HepG2 (cell line): ENCODE measurements around the gene FAM180A. TPM values are rescaled to one million over a fixed set of nuclear protein-coding genes. Genes with fewer than 3 reads are reported as not detected.

Experiments used
- ATAC-seq: fragments of 200-7000 bp; cut with Tn5 transposase; 3 replicates; pipeline ENCODE4 v1.9.1; 2020; ENCODE audit warnings: mild to moderate bottlenecking, moderate library complexity
- BruUV-seq: library from RNA; stranded (reverse); fragments of 400-500 nt; replicated peaks from 2 replicates; lab custom pipeline; 2021; lab: Mats Ljungman, UMichigan
- CTCF ChIA-PET: fragments of 300-600 bp; formaldehyde crosslinking; extraction: SDS; loops from one replicate; lab custom pipeline; 2021; ENCODE audit warnings: low total read pairs, inconsistent platforms, low intra/inter-chr PET ratio; lab: Yijun Ruan, JAX
- POLR2A ChIA-PET: fragments of 350-600 bp; sonication (Branson Sonifier 250); formaldehyde crosslinking; loops from one replicate; lab custom pipeline; 2020; ENCODE audit warnings: antibody characterized with exemption, inconsistent platforms; lab: Yijun Ruan, JAX
- DNase-seq: peaks from one replicate; pipeline ENCODE4 v3.0.0-alpha.2; 2015; ENCODE audit warnings: low spot score
- FAIRE-seq: peaks from 3 replicates; lab custom pipeline; 2011; peaks lifted over from hg19 to GRCh38; lab: Jason Lieb, UNC
- H2AFZ ChIP-seq: one replicate; pipeline ENCODE4 v1.6.1; 2011; ENCODE audit warnings: low read length, inconsistent platforms
- H3K27ac ChIP-seq: fragments of 300-600 bp; 3 replicates; pipeline ENCODE4 v1.8.0; 2011; ENCODE audit warnings: mixed run types, mild to moderate bottlenecking, mixed read lengths, low read length, inconsistent platforms; ENCODE audit not compliant: insufficient read depth; ENCODE audit errors: extremely low read length
- H3K27me3 ChIP-seq, 2 experiments: fragments of 200-600 bp in 1 of 2; 2 replicates in 1 of 2; 3 replicates in 1 of 2; pipeline versions ENCODE4 v1.6.0 to v1.8.0; 2011; ENCODE audit warnings: low read length in 2 of 2, mild to moderate bottlenecking in 2 of 2, moderate library complexity in 2 of 2, inconsistent platforms in 1 of 2; ENCODE audit not compliant: insufficient read depth in 2 of 2, control insufficient read depth in 1 of 2
- H3K36me3 ChIP-seq, 2 experiments: fragments of 200-600 bp in 1 of 2; replicated peaks in 1 of 2; 2 replicates in 1 of 2; 3 replicates in 1 of 2; pipeline versions ENCODE4 v1.5.1 to v1.8.0; 2011; ENCODE audit warnings: low read length in 2 of 2, inconsistent platforms in 1 of 2; ENCODE audit not compliant: insufficient read depth in 2 of 2, control insufficient read depth in 1 of 2
- H3K4me1 ChIP-seq: 2 replicates; pipeline ENCODE4 v1.5.1; 2012; ENCODE audit warnings: low read length, inconsistent platforms; ENCODE audit not compliant: insufficient read depth
- H3K4me2 ChIP-seq: 2 replicates; pipeline ENCODE4 v1.6.0; 2011; ENCODE audit warnings: low read depth, low read length, inconsistent platforms
- H3K4me3 ChIP-seq, 3 experiments: fragments of 200-600 bp in 1 of 3; sonication (generic), shearing (Covaris generic) in 1 of 3; replicated peaks in 1 of 3; 2 replicates each; pipeline ENCODE4 v1.5.1; 2011 to 2016; ENCODE audit warnings: low read length in 3 of 3, inconsistent platforms in 2 of 3, low read depth in 2 of 3, mild to moderate bottlenecking in 2 of 3, control low read depth in 1 of 3, mixed read lengths in 1 of 3; ENCODE audit not compliant: insufficient read depth in 1 of 3
- H3K79me2 ChIP-seq: one replicate; pipeline ENCODE4 v1.6.1; 2011; ENCODE audit warnings: low read length, inconsistent platforms; ENCODE audit not compliant: insufficient read depth
- H3K9ac ChIP-seq: 2 replicates; pipeline ENCODE4 v1.6.0; 2011; ENCODE audit warnings: mild to moderate bottlenecking, low read depth, low read length, inconsistent platforms; ENCODE audit not compliant: insufficient read depth
- H3K9me3 ChIP-seq: 2 replicates; pipeline ENCODE4 v1.5.1; 2012; ENCODE audit warnings: mild to moderate bottlenecking, low read length
- H4K20me1 ChIP-seq: 2 replicates; pipeline ENCODE4 v1.6.0; 2011; ENCODE audit warnings: inconsistent platforms, mild to moderate bottlenecking, low read length, moderate library complexity; ENCODE audit not compliant: insufficient read depth
- AKAP8 ChIP-seq: sonication (generic); formaldehyde crosslinking; IDR thresholded peaks from 2 replicates; pipeline ENCODE4 v1.5.1; 2020; ENCODE audit warnings: mild to moderate bottlenecking, missing genetic modification reagents
- CREB1 ChIP-seq, 2 experiments: fragments of 450-650 bp in 1 of 2; IDR thresholded peaks; 2 replicates each; pipeline ENCODE4 v1.6.1; 2016 to 2017; ENCODE audit warnings: control low read depth in 1 of 2, mild to moderate bottlenecking in 1 of 2, missing compliant biosample characterization in 1 of 2, missing genetic modification characterization in 1 of 2
- GATAD2A ChIP-seq: IDR thresholded peaks from 2 replicates; pipeline ENCODE4 v1.6.1; 2016
- HHEX ChIP-seq: IDR thresholded peaks from 2 replicates; pipeline ENCODE4 v1.6.1; 2016; ENCODE audit warnings: control low read depth
- HMG20A ChIP-seq: IDR thresholded peaks from 2 replicates; pipeline ENCODE4 v1.6.1; 2016; ENCODE audit warnings: borderline replicate concordance
- KDM4B ChIP-seq: sonication (generic); formaldehyde crosslinking; IDR thresholded peaks from 2 replicates; pipeline ENCODE4 v1.4.0; 2020; ENCODE audit warnings: missing genetic modification reagents
- KMT2A ChIP-seq: sonication (generic); formaldehyde crosslinking; IDR thresholded peaks from 2 replicates; pipeline ENCODE4 v1.4.0; 2020; ENCODE audit warnings: missing genetic modification reagents
- NCOA5 ChIP-seq: sonication (generic); formaldehyde crosslinking; IDR thresholded peaks from 2 replicates; pipeline ENCODE4 v1.4.0; 2020; ENCODE audit warnings: missing genetic modification reagents
- SNRNP70 ChIP-seq: fragments of 200-400 bp; formaldehyde crosslinking; IDR thresholded peaks from 2 replicates; pipeline ENCODE4 v1.6.1; 2017; ENCODE audit warnings: mild to moderate bottlenecking, low read depth, low read length, moderate library complexity
- STAT5B ChIP-seq: sonication (generic); formaldehyde crosslinking; IDR thresholded peaks from 2 replicates; pipeline ENCODE4 v1.4.0; 2020; ENCODE audit warnings: missing genetic modification reagents
- TAF1 ChIP-seq: sonication (generic); formaldehyde crosslinking; IDR thresholded peaks from 2 replicates; pipeline ENCODE4 v1.4.0; 2020; ENCODE audit warnings: missing genetic modification reagents
- TEAD3 ChIP-seq: optimal IDR thresholded peaks from 2 replicates; pipeline ENCODE3; 2016; ENCODE audit warnings: borderline replicate concordance
- U2AF1 ChIP-seq: fragments of 200-400 bp; formaldehyde crosslinking; optimal IDR thresholded peaks from 2 replicates; pipeline ENCODE3; 2017; ENCODE audit warnings: mild to moderate bottlenecking, low read depth, low read length
- ZNF441 ChIP-seq: sonication (generic); formaldehyde crosslinking; IDR thresholded peaks from 2 replicates; pipeline ENCODE4 v1.7.0; 2021; ENCODE audit warnings: missing genetic modification reagents, borderline replicate concordance
- ZNF543 ChIP-seq: sonication (generic); formaldehyde crosslinking; IDR thresholded peaks from 2 replicates; pipeline ENCODE4 v1.4.0; 2020; ENCODE audit warnings: mild to moderate bottlenecking, missing genetic modification reagents
- ZNF670 ChIP-seq: sonication (generic); formaldehyde crosslinking; IDR thresholded peaks from 2 replicates; pipeline ENCODE4 v1.8.0; 2022; ENCODE audit warnings: mild to moderate bottlenecking, missing genetic modification reagents, borderline replicate concordance
- ZSCAN12 ChIP-seq: sonication (generic); formaldehyde crosslinking; IDR thresholded peaks from 2 replicates; pipeline ENCODE4 v1.9.0; 2021; ENCODE audit warnings: mild to moderate bottlenecking, missing genetic modification reagents
- ZSCAN20 ChIP-seq: sonication (generic); formaldehyde crosslinking; IDR thresholded peaks from 2 replicates; pipeline ENCODE4 v1.4.0; 2020; ENCODE audit warnings: missing genetic modification reagents, mild to moderate bottlenecking, borderline replicate concordance
- WGBS: methylation state at CpG from one replicate; pipeline ENCODE4 v1.1.6; 2017; ENCODE audit warnings: low lambda C conversion rate; 5-methylcytosine and 5-hydroxymethylcytosine counted together
- in situ Hi-C: cut with HindIII; loops from 2 replicates; pipeline ENCODE4 v1.10.0; 2017; ENCODE audit warnings: low pct_unique_long_range_greater_than_20kb; ENCODE audit not compliant: extremely low pct_ligation_motif_present
- intact Hi-C: fragments of 100-400 bp; cut with micrococcal nuclease; formaldehyde crosslinking; loops from one replicate; pipeline ENCODE4 v1.10.0; 2022; ENCODE audit not compliant: unreplicated experiment
- polyA plus RNA-seq, 8 experiments: library from polyadenylated mRNA; depleted of rRNA in 3 of 8; stranded (reverse) in 7 of 8; unstranded in 1 of 8; fragments of >200 nt; fragmentation: Illumina TruSeq in 4 of 8; extraction: Trizol in 4 of 8; gene quantifications; 2 replicates each; pipeline versions ENCODE4 v1.2.1 to v1.2.3, GENCODE V29; 2011 to 2016; ENCODE audit warnings: low read depth in 4 of 8, missing spikeins in 1 of 8, mixed read lengths in 1 of 8; ENCODE audit not compliant: insufficient read depth in 1 of 8
- total RNA-seq, 5 experiments: library from RNA; depleted of rRNA; stranded (reverse); fragments of >200 nt; fragmentation: Illumina TruSeq; extraction: Trizol; gene quantifications; 2 replicates each; pipeline ENCODE4 v1.2.3, GENCODE V29; 2016; ENCODE audit warnings: low read depth in 1 of 5
- TF ChIP-seq, protein P1 (sequence below): sonication (generic); formaldehyde crosslinking; IDR thresholded peaks from 2 replicates; pipeline ENCODE4 v1.8.0; 2022; ENCODE audit warnings: mild to moderate bottlenecking, missing genetic modification reagents, moderate library complexity
- TF ChIP-seq, protein P2 (sequence below): sonication (generic); formaldehyde crosslinking; IDR thresholded peaks from 2 replicates; pipeline ENCODE4 v1.5.1; 2020; ENCODE audit warnings: missing genetic modification reagents, mild to moderate bottlenecking, borderline replicate concordance

The FAM180A gene
- total and polyA plus RNA-seq, 2 of the 13 experiments (the other 11 are each of a cell fraction or from before 2014, with no cell fraction given): not detected

DNA sequence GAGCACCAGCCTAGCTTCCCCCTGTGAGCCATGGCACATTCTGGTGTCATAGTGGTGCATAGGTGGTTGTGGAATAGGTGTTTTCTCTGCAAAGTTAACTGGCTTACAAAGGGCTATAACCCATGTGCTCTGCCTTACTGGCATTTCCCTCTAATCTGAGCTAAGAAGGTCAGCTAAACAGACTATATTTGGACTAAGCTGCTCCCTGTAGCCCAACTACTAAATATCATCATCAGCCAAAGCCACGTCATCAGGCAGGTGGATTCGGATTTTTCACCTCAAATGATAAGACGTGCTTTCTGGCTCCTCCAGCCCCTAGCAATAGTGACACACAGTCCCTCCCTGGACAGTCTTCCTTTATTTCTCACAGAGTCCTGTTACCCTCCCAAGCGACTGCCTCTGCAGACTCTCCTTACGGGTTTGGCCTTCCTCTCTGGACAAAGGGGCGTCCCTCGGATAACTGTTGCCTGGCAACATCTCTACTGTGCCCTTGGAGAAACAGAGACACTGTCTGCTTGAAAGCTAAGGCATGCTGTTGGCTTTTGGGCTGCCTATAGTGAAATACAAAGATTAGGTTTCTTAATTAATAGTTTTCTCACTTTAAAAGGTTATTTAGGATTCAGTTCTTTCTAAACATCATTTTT is 29.7 kb downstream of the FAM180A start:
- no peaks in the 10 kb centered on the region for H3K9me3 ChIP-seq
- no peak overlapping the region for H3K4me2 ChIP-seq
- H3K27me3 ChIP-seq: peaks cover 3 to 34% of the 10 kb centered on the region in 2 experiments; a peak in 3 of 5 replicates
- ChIA-PET CTCF (no interaction called here), POLR2A (no interaction called here)
- 5% methylated on average over 7 of the region's 7 CpGs for WGBS
- no peak for ATAC-seq
- TF ChIP-seq ZNF441 (CRISPR knock-in tag) (no peak), CREB1 (IDR thresholded peaks at IDR 0.05) (peak; percentile 81), CREB1 (CRISPR knock-in tag; IDR thresholded peaks at IDR 0.05) (no peak), KMT2A (no peak)
- TF ChIP-seq, all 625 proteins: peak for 1
- Histone ChIP-seq H3K36me3 (no peaks in the 10 kb centered on the region), H3K4me3 (no peak overlapping the region), H2AFZ (no peak overlapping the region), H4K20me1 (no peaks in the 10 kb centered on the region), H3K79me2 (no peaks in the 10 kb centered on the region), H3K9ac (no peak overlapping the region), H3K4me1 (peaks cover 5% of the 10 kb centered on the region; the same call in 1 of the 2 replicates), H3K27ac (no peak overlapping the region)
- BruUV-seq: no TSS peak
- in situ Hi-C loops (no loop called here), intact Hi-C loops (no loop called here)
- FAIRE-seq: no peak
- DNase-seq: no peak

DNA sequence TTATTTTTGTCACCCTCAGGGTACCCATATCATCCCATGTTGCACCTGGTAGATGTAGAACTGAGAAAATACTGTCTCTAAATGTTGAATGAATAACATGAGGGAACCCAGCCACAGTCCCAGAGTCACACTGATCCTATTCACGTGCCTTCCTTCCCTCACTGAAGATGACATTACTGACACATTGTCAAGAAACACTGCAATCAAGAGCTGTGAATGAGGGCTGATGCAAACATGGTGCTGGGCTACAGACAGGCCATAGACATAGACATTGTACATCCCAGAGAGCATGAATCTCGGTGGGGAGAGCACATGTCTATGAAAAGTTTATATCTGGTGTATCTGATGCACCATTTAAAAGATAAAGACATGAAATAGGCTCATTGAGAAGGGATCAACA is 30.4 kb downstream of the FAM180A start:
- DNase-seq (no peak), FAIRE-seq (no peak), ATAC-seq (no peak)
- H3K9ac ChIP-seq: no peak overlapping the region
- CTCF ChIA-PET: no interaction called here
- no peaks in the 10 kb centered on the region for H3K36me3 ChIP-seq
- WGBS: 3% methylated on average over 2 of the region's 2 CpGs
- H3K4me3 ChIP-seq: no peak overlapping the region
- POLR2A ChIA-PET: no interaction called here
- H3K4me2 ChIP-seq: no peak overlapping the region
- peaks cover 5 to 35% of the 10 kb centered on the region in 2 experiments; a peak in 4 of 5 replicates for H3K27me3 ChIP-seq
- in situ Hi-C loops: no loop called here
- intact Hi-C loops: no loop called here
- BruUV-seq: no TSS peak
- H3K9me3 ChIP-seq: no peaks in the 10 kb centered on the region
- no peak overlapping the region for H2AFZ ChIP-seq
- no peaks in the 10 kb centered on the region for H4K20me1 ChIP-seq
- H3K79me2 ChIP-seq: no peaks in the 10 kb centered on the region
- peaks cover 5% of the 10 kb centered on the region; the same call in 1 of the 2 replicates for H3K4me1 ChIP-seq
- no peak overlapping the region for H3K27ac ChIP-seq
- TF ChIP-seq ZSCAN12 (CRISPR knock-in tag) (no peak), NCOA5 (no peak), HHEX (no peak), ZSCAN20 (CRISPR knock-in tag) (no peak), KDM4B (no peak), ZNF543 (CRISPR knock-in tag) (no peak), HMG20A (CRISPR knock-in tag) (no peak), STAT5B (no peak), SNRNP70 (no peak), ZNF670 (CRISPR knock-in tag) (no peak), TEAD3 (CRISPR knock-in tag) (no peak), U2AF1 (no peak), TAF1 (no peak), AKAP8 (no peak), GATAD2A (CRISPR knock-in tag) (no peak)
- TF ChIP-seq, protein P1, sequence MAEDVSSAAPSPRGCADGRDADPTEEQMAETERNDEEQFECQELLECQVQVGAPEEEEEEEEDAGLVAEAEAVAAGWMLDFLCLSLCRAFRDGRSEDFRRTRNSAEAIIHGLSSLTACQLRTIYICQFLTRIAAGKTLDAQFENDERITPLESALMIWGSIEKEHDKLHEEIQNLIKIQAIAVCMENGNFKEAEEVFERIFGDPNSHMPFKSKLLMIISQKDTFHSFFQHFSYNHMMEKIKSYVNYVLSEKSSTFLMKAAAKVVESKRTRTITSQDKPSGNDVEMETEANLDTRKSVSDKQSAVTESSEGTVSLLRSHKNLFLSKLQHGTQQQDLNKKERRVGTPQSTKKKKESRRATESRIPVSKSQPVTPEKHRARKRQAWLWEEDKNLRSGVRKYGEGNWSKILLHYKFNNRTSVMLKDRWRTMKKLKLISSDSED (CRISPR knock-in tag): no peak
- TF ChIP-seq, protein P2, sequence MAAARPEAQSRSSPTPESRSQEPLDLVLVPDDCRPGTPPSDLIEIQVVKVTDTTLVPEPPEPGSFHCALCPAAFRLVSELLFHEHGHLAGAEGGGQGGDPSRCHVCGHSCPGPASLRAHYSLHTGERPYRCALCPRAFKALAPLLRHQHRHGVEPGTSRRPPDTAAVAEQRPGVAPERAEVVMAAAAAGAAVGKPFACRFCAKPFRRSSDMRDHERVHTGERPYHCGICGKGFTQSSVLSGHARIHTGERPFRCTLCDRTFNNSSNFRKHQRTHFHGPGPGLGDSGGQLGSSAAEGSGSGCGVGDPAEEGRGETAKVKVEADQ (CRISPR knock-in tag): no peak
